Measurements from ENCODE around the gene DIPK1A.
"Not testable (repeated sequence)": the region's sequence is repeated elsewhere in the genome, so short reads cannot be mapped to it uniquely, and the experiment has no call there.

Gene DIPK1A

GRCh38 chr1:92972409-92973129 is 11.3 kb upstream of the DIPK1A start:
- no peak overlapping the region for H3K4me3 ChIP-seq
- TF ChIP-seq FOXP2 (optimal IDR thresholded peaks at IDR 0.05; ENCODE audit: control extremely low read depth, extremely low read length, insufficient read depth) (no peak), POLR2AphosphoS5 (IDR thresholded peaks at IDR 0.05; ENCODE audit: borderline replicate concordance, low read depth, low read length) (no peak), EZH2 (IDR thresholded peaks at IDR 0.05) (no peak)
- H3K9ac ChIP-seq (ENCODE audit: insufficient read length): no peak overlapping the region
- no peaks in the 10 kb centered on the region for H3K9me3 ChIP-seq (ENCODE audit: low read depth, low read length)
- no peak for DNase-seq (ENCODE audit: low read depth, low spot score)
- H3K27ac ChIP-seq: no peak overlapping the region
- no peaks in the 10 kb centered on the region for H3K36me3 ChIP-seq (ENCODE audit: insufficient read depth, low read length)

GRCh38 chr1:92971932-92972331 is 10.7 kb upstream of the DIPK1A start:
- H3K27ac ChIP-seq; H3K4me3 ChIP-seq; DNase-seq (ENCODE audit: low read depth, low spot score); H3K9ac ChIP-seq (ENCODE audit: insufficient read length); H3K36me3 ChIP-seq (ENCODE audit: insufficient read depth, low read length); H3K9me3 ChIP-seq (ENCODE audit: low read depth, low read length): not testable (repeated sequence)

GRCh38 chr1:92970990-92971689 is 9.9 kb upstream of the DIPK1A start:
- no peak overlapping the region for H3K9ac ChIP-seq (ENCODE audit: insufficient read length)
- H3K9me3 ChIP-seq (ENCODE audit: low read depth, low read length): no peaks in the 10 kb centered on the region
- H3K36me3 ChIP-seq (ENCODE audit: insufficient read depth, low read length): no peaks in the 10 kb centered on the region
- H3K27ac ChIP-seq: no peak overlapping the region
- H3K4me3 ChIP-seq: no peak overlapping the region
- DNase-seq (ENCODE audit: low read depth, low spot score): no peak
- no peak for TF ChIP-seq FOXP2 (optimal IDR thresholded peaks at IDR 0.05; ENCODE audit: control extremely low read depth, extremely low read length, insufficient read depth)
- TF ChIP-seq EZH2 (IDR thresholded peaks at IDR 0.05): no peak
- no peak for TF ChIP-seq POLR2AphosphoS5 (IDR thresholded peaks at IDR 0.05; ENCODE audit: borderline replicate concordance, low read depth, low read length)

DNA sequence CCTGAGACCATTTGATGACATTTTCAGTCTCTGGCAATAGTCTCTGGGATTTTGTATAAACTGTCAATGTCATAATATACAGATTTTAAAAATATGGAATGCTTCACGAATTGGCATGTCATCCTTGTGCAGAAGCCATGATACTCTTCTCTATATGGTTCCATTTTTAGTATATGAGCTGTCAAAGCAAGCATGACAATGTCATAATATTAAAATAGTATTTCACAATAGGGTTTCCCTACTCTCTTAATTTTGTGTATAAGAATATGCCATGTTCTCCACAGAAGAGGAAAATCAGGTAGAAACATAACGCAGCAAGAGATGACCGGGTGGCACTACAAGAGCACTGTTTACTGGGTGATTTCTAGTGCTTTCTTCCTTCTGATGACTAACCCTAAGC is 8.3 kb upstream of the DIPK1A start:
- H3K36me3 ChIP-seq (ENCODE audit: insufficient read depth, low read length): no peaks in the 10 kb centered on the region
- no peaks in the 10 kb centered on the region for H3K9me3 ChIP-seq (ENCODE audit: low read depth, low read length)
- H3K9ac ChIP-seq (ENCODE audit: insufficient read length): no peak overlapping the region
- H3K4me3 ChIP-seq: no peak overlapping the region
- H3K27ac ChIP-seq: no peak overlapping the region
- DNase-seq (ENCODE audit: low read depth, low spot score): no peak
- TF ChIP-seq POLR2AphosphoS5 (IDR thresholded peaks at IDR 0.05; ENCODE audit: borderline replicate concordance, low read depth, low read length) (no peak), EZH2 (IDR thresholded peaks at IDR 0.05) (no peak), FOXP2 (optimal IDR thresholded peaks at IDR 0.05; ENCODE audit: control extremely low read depth, extremely low read length, insufficient read depth) (no peak)

GRCh38 chr1:92968138-92969032 is 7.1 kb upstream of the DIPK1A start:
- no peak overlapping the region for H3K9ac ChIP-seq (ENCODE audit: insufficient read length)
- TF ChIP-seq POLR2AphosphoS5 (IDR thresholded peaks at IDR 0.05; ENCODE audit: borderline replicate concordance, low read depth, low read length) (no peak), EZH2 (IDR thresholded peaks at IDR 0.05) (no peak), FOXP2 (optimal IDR thresholded peaks at IDR 0.05; ENCODE audit: control extremely low read depth, extremely low read length, insufficient read depth) (no peak)
- no peaks in the 10 kb centered on the region for H3K36me3 ChIP-seq (ENCODE audit: insufficient read depth, low read length)
- no peaks in the 10 kb centered on the region for H3K9me3 ChIP-seq (ENCODE audit: low read depth, low read length)
- H3K27ac ChIP-seq: no peak overlapping the region
- no peak for DNase-seq (ENCODE audit: low read depth, low spot score)
- no peak overlapping the region for H3K4me3 ChIP-seq

GRCh38 chr1:92964998-92965397 is 3.7 kb upstream of the DIPK1A start:
- Histone ChIP-seq H3K9ac (ENCODE audit: insufficient read length) (no peak overlapping the region), H3K36me3 (ENCODE audit: insufficient read depth, low read length) (no peaks in the 10 kb centered on the region), H3K27ac (no peak overlapping the region), H3K4me3 (no peak overlapping the region), H3K9me3 (ENCODE audit: low read depth, low read length) (no peaks in the 10 kb centered on the region)
- DNase-seq (ENCODE audit: low read depth, low spot score): no peak
- TF ChIP-seq EZH2 (IDR thresholded peaks at IDR 0.05): no peak
- no peak for TF ChIP-seq POLR2AphosphoS5 (IDR thresholded peaks at IDR 0.05; ENCODE audit: borderline replicate concordance, low read depth, low read length)
- no peak for TF ChIP-seq FOXP2 (optimal IDR thresholded peaks at IDR 0.05; ENCODE audit: control extremely low read depth, extremely low read length, insufficient read depth)

DNA sequence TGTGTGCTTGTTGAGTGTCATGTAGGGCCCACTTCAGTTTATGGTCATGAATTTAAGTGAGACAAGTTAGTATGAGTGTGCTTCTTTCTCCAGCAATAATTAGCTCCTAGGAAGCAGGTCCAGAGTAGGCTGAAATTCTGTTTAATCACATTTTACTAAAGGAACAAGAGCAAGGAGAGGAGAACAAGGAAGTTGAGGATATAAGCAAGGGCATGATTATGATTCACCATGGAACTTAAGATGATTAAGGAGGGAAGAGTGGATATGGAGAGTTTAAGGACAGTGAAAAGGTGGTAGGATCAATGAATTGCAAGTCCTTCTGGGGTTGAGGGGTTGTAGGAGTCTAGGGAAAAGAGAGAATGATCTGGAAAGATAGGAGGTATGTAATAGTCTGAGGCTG is 3.1 kb upstream of the DIPK1A start:
- no peak for TF ChIP-seq POLR2AphosphoS5 (IDR thresholded peaks at IDR 0.05; ENCODE audit: borderline replicate concordance, low read depth, low read length)
- no peak for TF ChIP-seq FOXP2 (optimal IDR thresholded peaks at IDR 0.05; ENCODE audit: control extremely low read depth, extremely low read length, insufficient read depth)
- no peak for TF ChIP-seq EZH2 (IDR thresholded peaks at IDR 0.05)
- no peak for DNase-seq (ENCODE audit: low read depth, low spot score)
- H3K27ac ChIP-seq: no peak overlapping the region
- no peaks in the 10 kb centered on the region for H3K9me3 ChIP-seq (ENCODE audit: low read depth, low read length)
- H3K4me3 ChIP-seq: no peak overlapping the region
- no peak overlapping the region for H3K9ac ChIP-seq (ENCODE audit: insufficient read length)
- no peaks in the 10 kb centered on the region for H3K36me3 ChIP-seq (ENCODE audit: insufficient read depth, low read length)
